NCI-H1092 (cell line): ENCODE results near the gene GARS1.

Source experiments
- DNase-seq: peaks from one replicate; lab custom pipeline; 2025; lab: John Stamatoyannopoulos, UW

The GARS1 gene

GRCh38 chr7:30682212-30683083, 87.8 kb downstream of the GARS1 start, which contains the start of gene CRHR2:
Gene CRHR2, minus strand, starts transcription at chr7:30682456. Its CDS starts 176 bp downstream, at chr7:30682280.
- DNase-seq = peak; percentile 53

- DNase-seq = no peak
Measured at GRCh38 chr7:30683306-30683705, 88.6 kb downstream of the GARS1 start.
